ENCODE measurements around the gene FMOD. TPM values are rescaled to one million over a fixed set of nuclear protein-coding genes. Genes with fewer than 3 reads are reported as not detected.

The FMOD gene
- total RNA-seq, 1 donor from 2014 or later, result 0.17 TPM

DNA sequence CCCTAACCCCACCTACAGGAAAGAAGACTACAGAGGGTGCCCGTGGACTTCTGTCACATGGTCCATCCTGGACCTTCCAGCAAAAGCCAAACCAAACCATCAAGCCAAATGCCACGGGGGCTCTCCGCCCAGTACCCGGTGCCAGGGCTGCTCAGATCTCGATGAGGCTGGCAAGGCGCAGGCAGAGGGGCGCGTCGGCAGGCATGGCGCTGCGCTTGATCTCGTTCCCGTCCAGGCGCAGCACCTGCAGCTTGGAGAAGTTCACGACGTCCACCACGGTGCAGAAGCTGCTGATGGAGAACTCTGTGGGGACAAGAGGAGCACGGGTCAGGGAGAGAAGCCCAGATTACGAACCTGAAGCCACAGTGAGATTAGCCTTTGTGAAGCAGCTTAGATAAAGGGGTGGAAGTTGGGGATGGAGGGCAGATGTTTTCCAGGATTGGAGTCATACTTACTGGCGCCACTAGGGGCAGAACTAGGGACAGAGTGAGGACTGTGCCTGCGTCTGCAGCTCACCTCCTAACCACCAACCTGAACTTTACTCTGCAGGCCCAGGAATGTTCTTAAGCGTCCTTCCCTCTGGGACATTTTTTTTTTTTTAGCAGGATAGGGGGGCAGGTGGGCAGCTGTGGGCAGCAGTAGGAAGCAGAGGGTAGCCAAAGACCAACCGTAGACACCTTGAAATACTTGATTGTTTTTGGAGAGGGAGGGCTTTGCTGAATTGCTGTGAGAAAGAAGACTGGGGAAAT, 8.6 kb downstream of the FMOD start:
- H3K4me3 ChIP-seq (ENCODE audit: low read depth, low read length), result no peak overlapping the region
- TF ChIP-seq, protein P1, sequence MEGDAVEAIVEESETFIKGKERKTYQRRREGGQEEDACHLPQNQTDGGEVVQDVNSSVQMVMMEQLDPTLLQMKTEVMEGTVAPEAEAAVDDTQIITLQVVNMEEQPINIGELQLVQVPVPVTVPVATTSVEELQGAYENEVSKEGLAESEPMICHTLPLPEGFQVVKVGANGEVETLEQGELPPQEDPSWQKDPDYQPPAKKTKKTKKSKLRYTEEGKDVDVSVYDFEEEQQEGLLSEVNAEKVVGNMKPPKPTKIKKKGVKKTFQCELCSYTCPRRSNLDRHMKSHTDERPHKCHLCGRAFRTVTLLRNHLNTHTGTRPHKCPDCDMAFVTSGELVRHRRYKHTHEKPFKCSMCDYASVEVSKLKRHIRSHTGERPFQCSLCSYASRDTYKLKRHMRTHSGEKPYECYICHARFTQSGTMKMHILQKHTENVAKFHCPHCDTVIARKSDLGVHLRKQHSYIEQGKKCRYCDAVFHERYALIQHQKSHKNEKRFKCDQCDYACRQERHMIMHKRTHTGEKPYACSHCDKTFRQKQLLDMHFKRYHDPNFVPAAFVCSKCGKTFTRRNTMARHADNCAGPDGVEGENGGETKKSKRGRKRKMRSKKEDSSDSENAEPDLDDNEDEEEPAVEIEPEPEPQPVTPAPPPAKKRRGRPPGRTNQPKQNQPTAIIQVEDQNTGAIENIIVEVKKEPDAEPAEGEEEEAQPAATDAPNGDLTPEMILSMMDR (conservative IDR thresholded peaks at IDR 0.05; ENCODE audit: low read depth, low read length), result peak; percentile 74
- no peak for DNase-seq (ENCODE audit: low read depth)

DNA sequence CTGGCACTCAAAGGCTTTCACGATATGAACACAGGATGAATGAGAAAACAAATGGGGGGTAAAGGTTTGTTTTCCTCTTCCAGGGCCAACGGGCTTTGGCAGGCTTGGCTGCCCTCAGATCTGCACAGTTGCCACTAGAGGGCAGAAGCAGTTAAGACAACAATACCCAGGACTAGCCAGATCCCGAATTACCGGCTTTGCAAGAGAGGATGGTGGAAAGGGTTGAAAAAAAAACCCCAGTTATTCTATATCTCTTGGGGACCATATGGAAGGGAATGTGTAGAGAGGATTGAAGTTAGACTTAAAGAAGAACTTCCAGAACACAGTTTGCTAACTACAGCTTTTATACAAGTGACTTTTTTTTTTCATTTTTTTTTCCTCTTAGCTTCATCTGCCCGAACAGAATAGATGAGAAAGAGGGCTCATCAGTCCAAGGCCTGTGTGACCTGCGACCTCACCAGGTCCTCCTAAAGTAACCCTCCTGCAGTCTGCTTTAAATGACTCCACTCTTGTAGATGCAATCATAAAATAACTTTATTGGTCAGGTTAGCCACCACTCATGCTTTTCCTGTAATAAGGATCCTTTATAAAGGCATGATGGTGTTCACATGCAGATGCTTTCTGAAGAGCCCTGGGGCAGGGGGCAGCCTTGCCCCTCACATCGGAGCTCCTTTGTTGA, 10.7 kb downstream of the FMOD start:
- DNase-seq (ENCODE audit: low read depth), result no peak
- H3K4me3 ChIP-seq (ENCODE audit: low read depth, low read length), result no peak overlapping the region
- TF ChIP-seq, protein P1 (conservative IDR thresholded peaks at IDR 0.05; ENCODE audit: low read depth, low read length), result peak; percentile 96

DNA sequence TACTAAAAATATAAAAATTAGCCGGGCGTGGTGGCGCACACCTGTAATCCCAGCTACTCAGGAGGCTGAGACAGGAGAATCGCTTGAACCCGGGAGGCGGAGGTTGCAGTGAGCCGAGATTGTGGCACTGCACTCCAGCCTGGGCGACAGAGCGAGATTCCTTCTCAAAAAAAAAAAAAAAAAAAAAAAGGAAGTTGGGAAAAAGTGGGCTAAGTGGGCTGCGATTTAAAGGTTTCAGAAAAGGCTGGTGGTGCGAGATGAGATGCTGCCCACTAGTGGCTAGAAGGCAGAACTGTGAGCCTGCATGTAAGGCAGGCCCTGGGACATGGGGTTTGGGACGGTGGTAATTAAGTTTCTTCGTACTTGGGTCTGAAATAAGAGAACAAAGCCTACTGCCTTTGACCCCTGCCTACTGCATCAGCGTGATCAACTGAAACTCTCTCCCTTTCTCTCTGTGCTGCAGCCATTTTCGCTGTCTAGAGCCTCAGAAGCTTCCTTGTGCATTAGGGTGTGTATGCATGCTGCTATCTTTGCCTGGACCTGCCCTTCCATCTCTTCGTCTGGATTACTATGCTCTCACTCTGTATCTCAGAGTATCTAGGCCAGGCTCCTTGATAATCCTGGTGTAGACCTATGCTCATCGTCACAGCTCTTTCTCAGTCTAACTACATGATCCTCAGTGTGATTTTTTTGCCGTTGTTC, 12.4 kb downstream of the FMOD start:
- no peak for DNase-seq (ENCODE audit: low read depth)
- TF ChIP-seq, protein P1 (conservative IDR thresholded peaks at IDR 0.05; ENCODE audit: low read depth, low read length), result peak; percentile 92
- no peak overlapping the region for H3K4me3 ChIP-seq (ENCODE audit: low read depth, low read length)

DNA sequence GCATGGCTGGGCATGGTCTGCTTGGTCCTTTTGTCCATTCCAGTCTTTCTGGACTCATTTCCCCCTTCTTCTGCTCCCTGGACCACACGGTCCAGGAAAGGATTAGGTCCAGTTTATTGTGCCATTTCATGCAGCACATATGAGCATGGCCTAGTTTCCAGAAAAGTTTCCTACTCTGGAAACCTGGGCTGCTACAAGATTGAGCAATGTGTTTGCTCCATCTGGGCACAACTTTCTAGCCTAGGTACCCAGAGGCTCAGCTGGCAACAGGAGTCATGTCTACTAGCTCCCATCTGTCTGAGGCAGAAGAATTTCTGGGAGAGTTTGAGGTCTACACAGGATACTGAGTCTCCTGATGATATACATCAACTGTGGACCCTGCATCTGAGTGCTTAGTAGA, 14.8 kb downstream of the FMOD start:
- no peak overlapping the region for H3K4me3 ChIP-seq (ENCODE audit: low read depth, low read length)
- DNase-seq (ENCODE audit: low read depth), result no peak
- TF ChIP-seq, protein P1 (conservative IDR thresholded peaks at IDR 0.05; ENCODE audit: low read depth, low read length), result no peak

DNA sequence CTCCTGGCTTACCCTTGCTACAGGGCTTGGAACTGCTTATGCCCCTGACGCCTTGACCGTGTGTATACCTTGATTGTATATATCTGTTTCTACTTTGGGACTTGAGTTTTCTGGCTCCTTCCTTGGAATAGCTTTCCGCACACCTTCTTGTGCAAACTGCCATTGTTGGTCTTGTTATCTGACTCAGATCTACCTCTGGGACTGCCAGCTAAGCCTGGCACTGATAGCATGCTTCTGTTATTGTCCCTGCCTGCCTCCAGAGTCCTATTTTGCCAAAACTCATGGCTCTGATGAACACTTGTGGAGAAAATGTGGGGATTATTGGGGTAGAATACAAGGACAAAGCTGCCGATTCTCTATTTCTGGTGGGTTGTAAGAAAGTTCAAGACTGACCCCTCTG, 15.4 kb downstream of the FMOD start:
- no peak for DNase-seq (ENCODE audit: low read depth)
- TF ChIP-seq, protein P1 (conservative IDR thresholded peaks at IDR 0.05; ENCODE audit: low read depth, low read length), result no peak
- H3K4me3 ChIP-seq (ENCODE audit: low read depth, low read length), result no peak overlapping the region

DNA sequence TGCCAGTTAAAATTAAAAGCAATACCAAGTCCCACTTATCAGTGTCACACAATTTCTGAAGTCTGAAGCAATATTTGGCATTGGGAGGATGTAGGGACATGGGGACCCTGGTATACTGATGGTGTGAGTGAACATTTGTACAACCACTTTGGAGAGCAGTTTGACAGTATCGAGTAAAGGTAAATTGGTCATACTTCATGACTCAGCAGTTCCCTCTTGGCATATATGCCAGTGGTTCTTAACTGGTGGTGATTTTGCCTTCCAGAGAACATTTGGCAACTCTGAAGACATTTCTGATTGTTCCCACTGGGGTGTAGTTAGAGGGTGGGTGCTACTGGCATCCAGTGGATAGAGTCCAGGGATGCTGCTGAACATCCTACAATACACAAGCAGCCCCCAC, 19.7 kb downstream of the FMOD start:
- TF ChIP-seq, protein P1 (conservative IDR thresholded peaks at IDR 0.05; ENCODE audit: low read depth, low read length), result no peak
- H3K4me3 ChIP-seq (ENCODE audit: low read depth, low read length), result no peak overlapping the region
- DNase-seq (ENCODE audit: low read depth), result no peak
